Measurements from ENCODE around the gene SARDH.
A peak's percentile ranks its signal among the peaks of the same experiment; 100 is the strongest.

The SARDH gene

GRCh38 chr9:133702798-133703590, 35.2 kb downstream of the SARDH start:
- TF ChIP-seq POLR2A (IDR thresholded peaks at IDR 0.05; ENCODE audit: low read depth, low read length) (no peak), POLR2AphosphoS5 (IDR thresholded peaks at IDR 0.05; ENCODE audit: low read depth, low read length) (no peak), TAF1 (IDR thresholded peaks at IDR 0.05; ENCODE audit: borderline replicate concordance, low read depth, low read length) (no peak)
- DNase-seq (ENCODE audit: insufficient read length) (no peak), FAIRE-seq (no peak)

DNA sequence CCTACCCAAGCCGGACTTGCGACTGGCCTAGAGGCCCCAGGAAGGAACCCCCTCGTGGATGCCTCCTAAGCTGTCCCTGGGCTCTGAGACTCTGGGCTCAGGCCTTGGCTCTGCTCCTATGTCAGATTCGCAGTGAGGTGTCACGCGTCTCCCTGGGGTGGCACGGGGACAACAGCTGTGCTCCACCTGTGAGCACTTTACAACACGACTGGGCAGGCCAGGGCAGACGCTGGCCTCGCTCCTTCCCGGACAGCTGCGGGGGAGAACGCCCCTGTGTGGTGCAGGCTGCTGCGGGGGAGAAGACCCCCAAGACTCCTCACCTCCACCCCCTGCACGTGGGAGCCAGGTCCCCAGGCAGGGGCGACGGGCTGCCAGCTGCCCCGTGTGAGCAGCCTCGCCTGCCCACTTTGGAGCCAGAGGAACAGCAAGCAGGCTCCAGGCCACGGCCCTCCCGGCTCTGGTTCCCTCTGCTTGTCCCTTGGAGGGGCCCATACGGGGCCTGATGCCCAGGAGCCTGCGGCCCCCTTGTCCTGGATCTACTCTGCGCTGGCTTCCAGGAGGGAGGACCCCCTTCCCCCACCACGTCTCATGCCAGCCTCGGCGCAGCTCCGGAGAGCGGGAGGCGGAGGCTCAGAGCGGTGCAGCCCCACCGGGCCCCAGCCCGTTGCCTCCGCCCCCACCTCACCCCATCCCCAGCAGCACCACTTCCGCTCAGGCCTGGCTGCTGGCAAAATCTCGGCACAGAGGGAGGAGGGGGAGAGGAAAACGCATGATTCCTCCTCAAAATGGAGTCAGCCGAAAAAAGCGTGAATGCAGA, 36.0 kb downstream of the SARDH start:
- TF ChIP-seq POLR2AphosphoS5 (IDR thresholded peaks at IDR 0.05; ENCODE audit: low read depth, low read length) (no peak), TAF1 (IDR thresholded peaks at IDR 0.05; ENCODE audit: borderline replicate concordance, low read depth, low read length) (no peak), POLR2A (IDR thresholded peaks at IDR 0.05; ENCODE audit: low read depth, low read length) (no peak)
- FAIRE-seq, result no peak
- DNase-seq (ENCODE audit: insufficient read length), result no peak

DNA sequence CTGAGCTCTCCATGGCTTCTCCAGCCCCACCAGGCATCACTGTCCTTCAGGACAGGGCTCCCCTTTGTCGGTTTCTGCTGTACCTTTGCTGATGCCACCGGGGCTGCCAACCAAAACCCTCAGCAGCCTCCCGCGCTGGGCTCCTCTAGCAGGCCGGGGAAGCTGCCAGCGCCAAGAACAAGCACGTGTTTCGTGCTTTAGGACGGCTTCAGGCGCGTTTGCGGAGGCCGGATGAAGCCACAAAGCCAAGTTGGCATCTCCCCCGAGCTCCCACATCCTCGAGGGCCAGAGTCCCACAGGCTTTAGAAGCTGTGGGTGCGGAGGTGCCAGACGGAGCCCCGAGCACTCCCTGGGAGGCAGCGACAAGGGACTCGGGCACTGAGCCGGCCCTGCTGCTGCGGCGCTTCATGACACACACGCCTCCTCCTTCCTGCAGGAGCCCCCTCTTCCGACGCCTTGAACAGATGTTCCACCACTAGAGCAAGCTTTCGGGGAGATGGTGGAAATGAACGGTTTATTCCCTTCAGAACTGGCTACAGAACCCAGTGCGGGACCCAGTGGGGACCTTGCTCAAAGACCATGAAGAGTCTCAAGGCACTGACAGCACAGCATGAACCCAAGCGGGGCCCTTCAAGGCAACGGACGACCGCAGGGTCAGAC, 36.7 kb downstream of the SARDH start:
- no peak for FAIRE-seq
- no peak for DNase-seq (ENCODE audit: insufficient read length)
- TF ChIP-seq POLR2AphosphoS5 (IDR thresholded peaks at IDR 0.05; ENCODE audit: low read depth, low read length), result no peak
- no peak for TF ChIP-seq TAF1 (IDR thresholded peaks at IDR 0.05; ENCODE audit: borderline replicate concordance, low read depth, low read length)
- TF ChIP-seq POLR2A (IDR thresholded peaks at IDR 0.05; ENCODE audit: low read depth, low read length), result no peak

DNA sequence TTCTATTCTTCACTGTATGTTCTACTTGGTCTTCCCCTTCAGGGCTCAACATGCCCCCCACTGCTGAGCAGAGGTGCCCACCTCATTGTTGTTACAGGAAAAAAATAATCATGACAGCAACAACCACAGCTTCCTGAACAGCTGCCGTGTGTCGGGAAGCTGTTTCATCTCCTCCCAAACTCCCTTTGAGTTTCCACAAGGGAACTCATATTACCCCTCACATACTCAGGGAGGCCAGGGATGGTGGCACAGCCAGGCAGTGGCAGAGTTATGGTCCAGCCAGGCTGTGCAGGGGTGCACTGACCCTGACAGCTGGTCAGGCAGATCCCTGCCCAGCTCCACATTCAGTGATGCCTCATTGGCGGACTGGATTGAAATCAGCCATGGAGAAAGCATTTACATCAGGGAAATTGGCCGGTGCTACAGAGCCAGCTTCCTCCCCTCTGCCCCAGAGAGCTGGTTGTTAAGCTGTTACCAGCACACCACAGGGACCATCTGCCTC, 37.3 kb downstream of the SARDH start:
- TF ChIP-seq TAF1 (IDR thresholded peaks at IDR 0.05; ENCODE audit: borderline replicate concordance, low read depth, low read length), result no peak
- no peak for TF ChIP-seq POLR2A (IDR thresholded peaks at IDR 0.05; ENCODE audit: low read depth, low read length)
- no peak for TF ChIP-seq POLR2AphosphoS5 (IDR thresholded peaks at IDR 0.05; ENCODE audit: low read depth, low read length)
- DNase-seq (ENCODE audit: insufficient read length), result no peak
- FAIRE-seq, result peak; percentile 33

DNA sequence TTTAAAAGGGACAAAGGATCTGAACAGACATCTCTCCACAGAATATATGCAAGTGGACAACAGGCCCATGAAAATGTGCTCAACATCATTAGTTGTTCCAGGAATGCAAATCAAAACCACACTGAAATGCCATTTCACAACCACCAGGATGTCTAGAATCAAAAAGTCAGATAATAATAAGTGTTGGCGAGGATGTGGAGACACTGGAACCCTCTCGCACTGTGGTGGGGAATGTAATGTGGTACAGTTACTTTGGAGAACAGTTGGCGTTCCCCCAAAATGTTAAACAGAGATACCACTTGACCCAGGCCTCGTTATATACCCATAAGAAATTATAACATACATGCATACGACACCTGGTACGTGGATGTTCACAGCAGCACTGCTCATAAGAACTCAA, 38.6 kb downstream of the SARDH start:
- no peak for DNase-seq (ENCODE audit: insufficient read length)
- no peak for FAIRE-seq
- no peak for TF ChIP-seq POLR2A (IDR thresholded peaks at IDR 0.05; ENCODE audit: low read depth, low read length)
- no peak for TF ChIP-seq POLR2AphosphoS5 (IDR thresholded peaks at IDR 0.05; ENCODE audit: low read depth, low read length)

DNA sequence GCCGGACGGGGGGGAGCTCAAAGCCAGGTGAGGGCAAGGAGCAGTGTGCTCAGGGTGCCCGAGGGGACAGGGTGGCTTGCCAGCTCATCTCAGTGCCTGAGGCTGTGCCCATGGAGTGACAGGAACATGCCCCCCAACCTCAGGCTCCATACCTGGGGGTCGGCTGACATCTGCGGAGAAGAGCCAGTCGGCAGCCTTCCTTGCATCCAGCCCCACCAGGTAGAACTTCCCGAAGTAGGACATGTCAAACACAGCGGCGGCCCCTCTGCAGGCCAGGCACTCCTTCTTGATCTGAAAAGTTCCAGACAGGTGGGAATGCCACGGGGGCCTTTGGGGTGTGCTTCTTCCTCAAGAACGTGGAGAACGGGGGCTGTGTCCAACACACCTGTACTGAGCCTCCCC, 42.1 kb downstream of the SARDH start:
- DNase-seq (ENCODE audit: insufficient read length), result no peak
- no peak for TF ChIP-seq TAF1 (IDR thresholded peaks at IDR 0.05; ENCODE audit: borderline replicate concordance, low read depth, low read length)
- TF ChIP-seq POLR2A (IDR thresholded peaks at IDR 0.05; ENCODE audit: low read depth, low read length), result no peak
- no peak for TF ChIP-seq POLR2AphosphoS5 (IDR thresholded peaks at IDR 0.05; ENCODE audit: low read depth, low read length)
- FAIRE-seq, result no peak

GRCh38 chr9:133694686-133695085, 43.5 kb downstream of the SARDH start:
- FAIRE-seq, result no peak
- DNase-seq (ENCODE audit: insufficient read length), result no peak
- TF ChIP-seq POLR2AphosphoS5 (IDR thresholded peaks at IDR 0.05; ENCODE audit: low read depth, low read length) (no peak), POLR2A (IDR thresholded peaks at IDR 0.05; ENCODE audit: low read depth, low read length) (no peak), TAF1 (IDR thresholded peaks at IDR 0.05; ENCODE audit: borderline replicate concordance, low read depth, low read length) (no peak)

DNA sequence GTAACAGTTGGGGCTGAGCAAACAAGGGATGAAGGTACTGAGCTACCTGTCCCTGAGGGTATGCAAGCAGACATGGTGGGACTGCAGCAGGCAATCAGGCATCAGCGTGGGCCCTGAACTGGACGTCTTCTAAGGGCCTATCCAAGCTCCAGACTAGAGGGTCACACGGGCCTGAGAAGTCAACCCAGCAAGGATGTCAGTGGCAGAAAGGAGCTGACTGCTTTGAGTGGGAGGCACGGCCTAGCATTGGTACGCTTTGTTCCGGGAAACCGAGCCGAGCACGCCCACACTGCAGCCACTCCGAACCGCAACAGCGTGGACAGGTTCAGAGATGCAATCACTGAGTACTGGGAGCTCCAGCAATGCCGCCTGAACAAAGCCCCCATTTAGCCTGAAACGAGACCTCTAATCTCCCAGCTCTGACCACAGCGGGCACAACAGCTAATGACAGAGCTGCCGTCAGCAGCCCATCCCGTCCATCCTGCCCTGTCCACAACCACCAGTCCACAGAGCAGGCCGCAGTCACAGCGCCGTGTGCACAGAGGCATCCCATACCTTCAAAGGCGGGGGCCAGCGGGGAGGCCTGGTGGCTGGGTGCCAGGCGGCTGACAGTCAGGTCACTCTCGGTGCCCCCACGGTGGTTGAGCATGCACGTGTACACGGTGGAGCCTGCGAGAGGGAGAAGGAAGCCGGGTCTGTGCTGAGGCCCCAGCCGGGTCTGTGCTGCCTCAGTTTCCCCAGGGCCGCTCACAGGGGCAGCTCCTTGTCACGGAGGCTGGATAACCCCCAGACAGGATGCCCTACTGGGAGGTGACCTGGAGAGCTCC, 44.2 kb downstream of the SARDH start:
- no peak for FAIRE-seq
- DNase-seq (ENCODE audit: insufficient read length), result no peak
- no peak for TF ChIP-seq POLR2AphosphoS5 (IDR thresholded peaks at IDR 0.05; ENCODE audit: low read depth, low read length)
- TF ChIP-seq TAF1 (IDR thresholded peaks at IDR 0.05; ENCODE audit: borderline replicate concordance, low read depth, low read length), result no peak
- TF ChIP-seq POLR2A (IDR thresholded peaks at IDR 0.05; ENCODE audit: low read depth, low read length), result no peak

DNA sequence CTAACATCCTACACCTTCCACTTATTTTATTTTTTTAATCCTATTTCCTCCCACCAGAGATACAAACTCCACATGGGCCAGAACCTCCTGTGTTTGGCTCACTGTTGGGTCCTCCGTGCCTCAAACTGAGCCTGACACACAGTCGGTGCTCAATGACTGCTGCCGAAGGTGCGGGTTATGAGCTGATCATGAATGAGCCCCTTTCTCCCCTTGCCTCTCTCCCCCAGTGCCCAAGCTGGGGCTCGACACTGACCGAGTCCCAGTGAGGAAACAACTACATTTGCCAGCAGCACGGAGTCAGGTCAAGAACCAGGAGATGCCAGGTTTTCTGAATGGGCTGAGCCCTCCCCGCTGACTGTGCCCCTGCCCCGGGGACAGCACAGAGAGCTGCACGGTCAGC, 45.0 kb downstream of the SARDH start:
- no peak for TF ChIP-seq POLR2AphosphoS5 (IDR thresholded peaks at IDR 0.05; ENCODE audit: low read depth, low read length)
- TF ChIP-seq POLR2A (IDR thresholded peaks at IDR 0.05; ENCODE audit: low read depth, low read length), result no peak
- no peak for TF ChIP-seq TAF1 (IDR thresholded peaks at IDR 0.05; ENCODE audit: borderline replicate concordance, low read depth, low read length)
- no peak for FAIRE-seq
- DNase-seq (ENCODE audit: insufficient read length), result no peak

- TF ChIP-seq POLR2AphosphoS5 (IDR thresholded peaks at IDR 0.05; ENCODE audit: low read depth, low read length), result no peak
- FAIRE-seq, result no peak
- no peak for DNase-seq (ENCODE audit: insufficient read length)
Observed at GRCh38 chr9:133692364-133692985, 45.7 kb downstream of the SARDH start.
